Nephron (organoid): ENCODE results near the gene CCDC8.

ENCODE experiments used
- H3K27ac Mint-ChIP-seq, 3 experiments: 2 replicates each; pipeline ENCODE4 v1.8.0; 2020; ENCODE audit warnings: mixed read lengths in 3 of 3, mild to moderate bottlenecking in 2 of 3, moderate library complexity in 1 of 3
- H3K27me3 Mint-ChIP-seq: 2 replicates; pipeline ENCODE4 v1.8.0; 2021; ENCODE audit warnings: low read depth, mild to moderate bottlenecking, moderate library complexity, mixed read lengths
- H3K36me3 Mint-ChIP-seq: 2 replicates; pipeline ENCODE4 v1.8.0; 2020; ENCODE audit warnings: low read depth, mixed read lengths
- H3K4me1 Mint-ChIP-seq: 2 replicates; pipeline ENCODE4 v1.8.0; 2020; ENCODE audit warnings: mixed read lengths
- H3K4me3 Mint-ChIP-seq, 3 experiments: 2 replicates each; pipeline ENCODE4 v1.8.0; 2020; ENCODE audit warnings: mild to moderate bottlenecking in 3 of 3, mixed read lengths in 3 of 3, moderate library complexity in 2 of 3
- H3K9me3 Mint-ChIP-seq: 2 replicates; pipeline ENCODE4 v1.8.0; 2020; ENCODE audit warnings: mixed read lengths
- CTCF ChIP-seq, 3 experiments: fragments of 200-600 bp; sonication (generic); IDR thresholded peaks; one replicate each; pipeline ENCODE4 v1.5.0; 2021; ENCODE audit warnings: antibody characterized with exemption in 3 of 3; ENCODE audit not compliant: unreplicated experiment in 3 of 3

CCDC8 gene

DNA sequence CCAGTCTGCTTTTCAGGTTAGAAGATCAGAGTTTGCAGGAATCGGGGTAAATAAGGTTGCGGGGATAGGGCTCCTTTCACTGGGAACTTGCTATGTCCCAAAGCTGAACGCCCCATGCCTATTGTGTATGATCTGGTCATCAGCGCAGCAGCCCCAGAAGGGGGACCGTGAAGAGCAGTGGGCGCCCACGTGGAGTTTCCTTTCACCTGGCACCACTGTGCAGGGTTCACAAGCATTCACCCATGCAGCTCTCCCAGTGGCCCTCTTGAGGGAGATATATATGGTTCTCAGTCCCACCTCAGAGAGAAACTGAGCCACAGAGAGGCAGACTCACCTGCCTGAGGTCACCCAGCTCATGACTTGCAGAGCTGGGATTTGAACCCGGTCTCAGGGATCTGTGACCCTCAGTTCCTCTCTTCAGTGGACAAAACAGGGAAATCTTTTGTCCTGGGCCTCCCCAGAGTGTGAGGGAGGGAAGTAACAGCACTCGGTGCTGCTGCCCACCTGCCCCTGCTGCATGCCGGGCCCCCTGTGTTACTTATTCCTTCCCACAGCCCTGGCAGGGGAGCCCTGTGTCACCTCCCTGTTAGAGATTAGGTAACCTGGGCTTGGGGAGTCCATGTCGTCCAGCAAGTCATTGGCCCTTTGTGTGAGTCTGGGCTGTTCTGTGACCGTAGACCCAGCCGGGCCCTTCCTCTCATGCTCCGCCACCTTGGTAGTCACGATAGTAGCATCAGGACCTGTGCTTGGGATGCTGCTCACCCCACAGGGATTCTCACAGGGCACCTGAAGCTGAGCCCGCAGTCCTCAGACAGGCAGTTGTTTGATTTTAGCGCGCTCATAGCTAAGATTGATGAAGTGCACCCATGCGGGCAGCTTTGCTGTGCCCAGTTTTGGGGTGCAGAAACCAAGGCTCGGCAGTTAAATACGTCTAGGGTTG, 38.6 kb downstream of the CCDC8 start:
- Mint-ChIP-seq H3K27me3 (no peaks in the 10 kb centered on the region), H3K9me3 (no peaks in the 10 kb centered on the region), H3K4me1 (peaks cover 25% of the 10 kb centered on the region), H3K36me3 (peaks cover 47% of the 10 kb centered on the region), H3K4me3 (no peak overlapping the region), H3K27ac (no peak overlapping the region)
- no peak for TF ChIP-seq CTCF (IDR thresholded peaks at IDR 0.05; ENCODE audit: unreplicated experiment in 3 of 3)

DNA sequence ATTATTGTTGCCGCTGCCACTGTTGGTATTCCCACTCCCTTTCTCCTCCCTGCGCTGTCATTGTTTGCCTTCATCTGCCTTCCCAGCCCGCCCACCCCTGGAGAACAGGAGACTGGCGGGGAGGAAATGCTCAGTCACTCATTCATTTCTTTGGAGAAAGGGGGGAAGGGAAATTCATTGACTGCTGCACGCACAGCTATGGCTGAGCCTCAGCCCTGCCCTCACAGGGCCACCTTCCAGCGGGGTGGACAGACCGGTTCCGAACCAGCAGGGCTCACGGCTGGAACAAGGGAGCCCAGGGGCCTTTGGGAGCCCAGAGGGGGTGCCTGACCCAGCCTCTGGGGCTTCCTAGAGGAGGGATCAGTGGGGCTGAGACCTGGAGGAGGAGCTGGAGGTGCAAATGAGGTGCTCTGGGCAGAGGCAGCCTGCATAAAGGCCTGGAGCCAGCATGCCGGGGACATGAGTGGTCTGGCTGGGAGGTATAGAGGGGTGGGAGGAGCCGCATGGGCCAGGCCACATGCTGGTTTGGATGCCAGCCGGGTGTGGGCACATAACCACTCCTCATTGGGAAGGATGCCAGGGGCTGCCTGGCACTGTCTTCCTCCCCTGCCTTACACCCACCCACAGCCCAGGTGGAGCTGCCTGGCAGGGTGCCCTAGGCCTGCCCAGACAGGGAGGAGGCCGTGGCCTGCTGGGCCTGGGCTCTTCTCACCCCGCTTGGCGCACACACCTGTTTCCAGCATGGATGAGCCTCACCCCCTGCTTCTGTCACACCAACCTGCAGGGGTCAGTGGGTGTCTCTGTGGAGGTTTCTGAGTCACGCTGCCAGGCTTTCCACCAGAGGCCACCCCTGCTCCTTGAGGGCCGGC, 39.6 kb downstream of the CCDC8 start:
- no peaks in the 10 kb centered on the region for H3K27me3 Mint-ChIP-seq
- peaks cover 43% of the 10 kb centered on the region for H3K36me3 Mint-ChIP-seq
- H3K4me1 Mint-ChIP-seq, result peaks cover 20% of the 10 kb centered on the region
- H3K4me3 Mint-ChIP-seq, result no peak overlapping the region
- H3K9me3 Mint-ChIP-seq, result no peaks in the 10 kb centered on the region
- TF ChIP-seq CTCF (IDR thresholded peaks at IDR 0.05; ENCODE audit: unreplicated experiment in 3 of 3), result no peak
- peak overlapping the region in 2 of 3 experiments; percentile 51 to 52 for H3K27ac Mint-ChIP-seq

DNA sequence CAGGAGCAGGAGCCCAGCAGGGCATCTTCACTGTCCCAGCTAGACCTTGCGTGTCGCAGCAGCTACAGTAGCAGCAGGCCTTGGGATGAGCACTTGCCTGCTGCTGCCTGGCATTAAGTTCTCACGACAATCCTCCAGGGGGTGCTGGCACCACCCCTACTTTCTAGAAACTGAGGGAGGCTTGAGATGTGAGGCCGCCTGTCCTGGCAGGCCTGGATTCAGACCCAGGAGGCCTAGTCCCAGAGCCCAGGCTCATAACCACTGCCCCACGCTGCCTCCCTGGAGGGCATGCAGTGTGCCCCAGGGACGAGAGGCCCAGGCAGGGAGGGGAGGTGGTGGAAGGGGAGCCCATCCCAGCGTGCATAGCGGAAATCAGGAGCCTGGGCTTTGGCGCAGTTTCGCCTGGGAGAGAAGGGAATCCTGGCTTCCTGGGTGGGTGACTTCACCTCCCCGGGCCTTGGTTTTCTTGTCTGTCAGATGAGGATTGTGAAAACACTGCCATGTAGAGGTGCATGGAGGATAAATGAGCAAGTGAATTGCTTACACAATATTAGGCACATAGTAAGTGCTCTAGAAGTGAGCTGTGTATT, 40.4 kb downstream of the CCDC8 start:
- H3K4me1 Mint-ChIP-seq, result peaks cover 13% of the 10 kb centered on the region
- H3K9me3 Mint-ChIP-seq, result no peaks in the 10 kb centered on the region
- no peak overlapping the region for H3K4me3 Mint-ChIP-seq
- H3K36me3 Mint-ChIP-seq, result peaks cover 38% of the 10 kb centered on the region
- no peaks in the 10 kb centered on the region for H3K27me3 Mint-ChIP-seq
- peak overlapping the region; percentile 37 to 52 (median 51) for H3K27ac Mint-ChIP-seq
- peak in 2 of 3 experiments; percentile 15 to 23 for TF ChIP-seq CTCF (IDR thresholded peaks at IDR 0.05; ENCODE audit: unreplicated experiment in 3 of 3)

DNA sequence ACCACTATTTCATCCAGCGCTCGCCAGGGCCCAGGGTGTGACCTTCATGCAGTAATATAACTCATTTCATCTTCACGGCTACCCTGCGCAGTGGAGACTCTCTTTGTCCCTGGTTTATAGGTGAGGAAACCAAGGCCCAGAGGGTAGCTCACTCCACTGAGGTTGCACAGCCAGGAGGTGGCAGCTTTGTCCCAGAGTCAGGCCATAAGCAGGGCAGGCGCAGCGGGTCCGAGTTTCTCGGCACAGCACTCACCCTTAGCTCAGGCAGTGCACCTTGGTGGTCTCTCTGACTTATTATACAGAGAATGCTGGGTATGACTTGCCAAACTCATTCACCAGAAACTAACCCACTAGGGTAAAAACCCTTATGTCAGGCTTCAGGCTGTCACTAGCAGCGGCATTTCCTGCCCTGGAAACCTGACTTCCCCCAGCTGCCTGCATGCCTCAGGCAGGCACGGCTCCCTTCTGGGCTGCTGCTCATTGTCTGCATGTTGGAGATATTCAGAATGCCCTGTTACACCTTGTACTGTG, 41.9 kb downstream of the CCDC8 start:
- H3K9me3 Mint-ChIP-seq, result no peaks in the 10 kb centered on the region
- H3K36me3 Mint-ChIP-seq, result peaks cover 36% of the 10 kb centered on the region
- H3K4me1 Mint-ChIP-seq, result peaks cover 20% of the 10 kb centered on the region
- TF ChIP-seq CTCF (IDR thresholded peaks at IDR 0.05; ENCODE audit: unreplicated experiment in 3 of 3), result no peak
- H3K27me3 Mint-ChIP-seq, result no peaks in the 10 kb centered on the region
- no peak overlapping the region for H3K4me3 Mint-ChIP-seq
- H3K27ac Mint-ChIP-seq, result peak overlapping the region in 2 of 3 experiments; percentile 6 to 57

DNA sequence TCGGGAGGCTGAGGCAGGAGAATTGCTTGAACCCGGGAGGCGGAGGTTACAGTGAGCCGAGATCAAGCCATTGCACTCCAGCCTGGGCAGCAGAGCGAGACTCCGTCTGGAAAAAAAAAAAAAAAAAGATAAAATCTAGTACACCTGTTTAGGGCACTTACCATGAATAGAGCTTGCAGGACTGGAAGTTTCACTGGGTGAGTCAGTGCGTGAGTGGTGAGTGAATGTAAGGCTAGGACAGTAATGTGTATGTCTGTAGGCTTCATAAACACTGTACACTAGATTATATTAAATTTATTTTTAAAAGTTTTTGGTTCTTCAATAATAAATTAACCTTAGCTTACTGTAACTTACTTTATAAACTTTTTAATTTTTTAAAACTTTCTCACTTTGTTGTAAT, 43.5 kb downstream of the CCDC8 start:
- TF ChIP-seq CTCF (IDR thresholded peaks at IDR 0.05; ENCODE audit: unreplicated experiment in 3 of 3), result no peak
- Mint-ChIP-seq H3K36me3 (peaks cover 38% of the 10 kb centered on the region), H3K4me1 (peaks cover 24% of the 10 kb centered on the region), H3K9me3 (no peaks in the 10 kb centered on the region), H3K4me3 (no peak overlapping the region), H3K27me3 (no peaks in the 10 kb centered on the region), H3K27ac (no peak overlapping the region)
